K562 (cell line): Measurements from ENCODE around the gene EPM2A. TPM values are rescaled to one million over a fixed set of nuclear protein-coding genes. Genes with fewer than 3 reads are reported as not detected.

ENCODE experiments used
- ARID3A ChIP-seq: IDR thresholded peaks from 2 replicates; pipeline ENCODE4 v1.6.1; 2012; ENCODE audit warnings: low read depth, low read length, improper control_type of control experiment, borderline replicate concordance
- E2F8 ChIP-seq: fragments of 450-650 bp; IDR thresholded peaks from 2 replicates; pipeline ENCODE4 v1.7.1; 2018; ENCODE audit warnings: mild to moderate bottlenecking, low read depth; ENCODE audit not compliant: partially characterized antibody
- PHF21A ChIP-seq: fragments of 450-650 bp; IDR thresholded peaks from 2 replicates; pipeline ENCODE4 v1.6.1; 2017; ENCODE audit warnings: low read depth, borderline replicate concordance
- ZKSCAN8 ChIP-seq: fragments of 200-800 bp; sonication (Bioruptor generic); IDR thresholded peaks from 2 replicates; pipeline ENCODE4 v1.6.1; 2016; ENCODE audit warnings: missing genetic modification characterization, missing compliant biosample characterization
- polyA plus RNA-seq, 8 experiments: library from polyadenylated mRNA; depleted of rRNA in 4 of 8; stranded (reverse) in 5 of 8; unstranded in 3 of 8; fragments of >200 nt; fragmentation: Nextera tagmentation in 2 of 8; fragmentation: Illumina TruSeq in 1 of 8; extraction: Ambion mirVana in 2 of 8; extraction: Trizol in 1 of 8; gene quantifications; 2 replicates each; pipeline versions ENCODE4 v1.2.1 to v1.2.3, GENCODE V29; 2011 to 2014; ENCODE audit warnings: inconsistent platforms in 1 of 8, missing spikeins in 1 of 8
- total RNA-seq, 7 experiments: library from RNA; depleted of rRNA in 6 of 7; stranded (reverse); fragments of >200 nt in 6 of 7; fragmentation: Illumina TruSeq in 2 of 7; extraction: Trizol in 2 of 7; gene quantifications; 2 replicates each; pipeline versions ENCODE4 v1.2.1 to v1.2.3, GENCODE V29; 2011 to 2021; ENCODE audit warnings: low replicate concordance in 1 of 7
- TF ChIP-seq, protein P1 (sequence below), 2 experiments: IDR thresholded peaks; 2 replicates each; pipeline ENCODE4 v1.6.1; 2011; ENCODE audit warnings: borderline replicate concordance in 1 of 2, control low read depth in 1 of 2, low read depth in 1 of 2, low read length in 1 of 2, mild to moderate bottlenecking in 1 of 2, mixed read lengths in 1 of 2, moderate library complexity in 1 of 2; ENCODE audit not compliant: insufficient read depth in 1 of 2, insufficient read length in 1 of 2, poor library complexity in 1 of 2, severe bottlenecking in 1 of 2; ENCODE audit errors: extremely low read depth in 1 of 2

Gene EPM2A
- total and polyA plus RNA-seq, 9 of the 15 experiments (the other 6 are each of a cell fraction or from before 2014, with no cell fraction given): 0.35 to 5.3 (median 2.5) TPM

DNA sequence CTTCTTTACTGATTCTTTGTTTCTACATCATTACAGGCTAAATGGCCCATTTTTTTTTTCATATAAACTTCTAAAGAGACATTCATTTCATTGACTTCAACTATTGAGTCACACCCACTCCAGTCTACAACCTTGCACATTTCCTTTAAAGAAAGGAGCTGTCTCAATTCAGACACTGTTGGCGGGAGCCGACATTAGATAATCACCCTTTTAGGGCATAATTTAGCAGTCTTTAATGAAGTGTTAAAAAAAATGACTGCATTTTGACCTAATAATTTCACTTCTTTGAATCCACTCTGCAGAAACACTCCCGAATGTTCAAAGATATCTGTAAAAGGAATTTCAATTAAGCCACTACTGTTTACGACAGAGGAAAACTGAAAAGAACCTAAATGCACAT, 1.5 kb downstream of the EPM2A start (continued):
- peak; percentile 20 for TF ChIP-seq E2F8
- peak; percentile 71; the same call in 1 of the 2 replicates for TF ChIP-seq ZKSCAN8
- no peak for TF ChIP-seq PHF21A
- 0 out of 2 replicates have a peak, but pooled peaks have one; percentile 12 for TF ChIP-seq ARID3A
- TF ChIP-seq, protein P1, sequence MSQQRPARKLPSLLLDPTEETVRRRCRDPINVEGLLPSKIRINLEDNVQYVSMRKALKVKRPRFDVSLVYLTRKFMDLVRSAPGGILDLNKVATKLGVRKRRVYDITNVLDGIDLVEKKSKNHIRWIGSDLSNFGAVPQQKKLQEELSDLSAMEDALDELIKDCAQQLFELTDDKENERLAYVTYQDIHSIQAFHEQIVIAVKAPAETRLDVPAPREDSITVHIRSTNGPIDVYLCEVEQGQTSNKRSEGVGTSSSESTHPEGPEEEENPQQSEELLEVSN (IDR thresholded peaks at IDR 0.05; ENCODE audit: borderline replicate concordance in 1 of 2, extremely low read depth in 1 of 2, insufficient read depth in 1 of 2, insufficient read length in 1 of 2, low read depth in 1 of 2, low read length in 1 of 2, poor library complexity in 1 of 2, severe bottlenecking in 1 of 2): peak in 1 of 2 experiments; percentile 22
